Lung (tissue), 12 donors: ENCODE measurements around the gene TAF1L. TPM values are rescaled to one million over a fixed set of nuclear protein-coding genes. Genes with fewer than 3 reads are reported as not detected.
A peak's percentile ranks its signal among the peaks of the same experiment; 100 is the strongest.

Source experiments
- ATAC-seq: fragments of 200-7000 bp; cut with Tn5 transposase; one replicate; pipeline ENCODE4 v1.9.1; 2020; ENCODE audit warnings: moderate number of reproducible peaks; ENCODE audit not compliant: insufficient read depth, low FRiP score
- DNase-seq, 3 donors: peaks; one replicate each; pipeline ENCODE4 v3.0.0-alpha.2; 2013 to 2017
- H3K27ac ChIP-seq, 2 donors: one replicate each; pipeline ENCODE4 v1.5.1; 2013; ENCODE audit warnings: mild to moderate bottlenecking in 2 of 2, moderate library complexity in 2 of 2, control low read depth in 1 of 2, inconsistent platforms in 1 of 2, low read depth in 1 of 2, low read length in 1 of 2
- H3K27me3 ChIP-seq, 3 donors: one replicate each; pipeline ENCODE4 v1.5.1; 2013; ENCODE audit warnings: low read length in 2 of 3; ENCODE audit not compliant: control insufficient read depth in 3 of 3, insufficient read depth in 3 of 3
- H3K36me3 ChIP-seq, 4 donors: one replicate each; pipeline ENCODE4 v1.5.1; 2013; ENCODE audit warnings: low read length in 4 of 4, mild to moderate bottlenecking in 1 of 4, moderate library complexity in 1 of 4; ENCODE audit not compliant: control insufficient read depth in 4 of 4, insufficient read depth in 4 of 4
- H3K4me1 ChIP-seq, 5 donors: one replicate each; pipeline ENCODE4 v1.5.1; 2013; ENCODE audit warnings: low read length in 5 of 5, mild to moderate bottlenecking in 2 of 5, moderate library complexity in 1 of 5; ENCODE audit not compliant: control insufficient read depth in 5 of 5, insufficient read depth in 5 of 5
- H3K4me3 ChIP-seq: one replicate; pipeline ENCODE4 v1.5.1; 2013; ENCODE audit warnings: mild to moderate bottlenecking, control low read depth, moderate library complexity
- H3K9ac ChIP-seq, 2 donors: one replicate each; pipeline ENCODE4 v1.5.1; 2013; ENCODE audit warnings: low read length in 2 of 2, control low read depth in 1 of 2; ENCODE audit not compliant: insufficient read depth in 1 of 2
- H3K9me3 ChIP-seq, 4 donors: one replicate each; pipeline ENCODE4 v1.5.1; 2013; ENCODE audit warnings: low read length in 3 of 4, mild to moderate bottlenecking in 1 of 4, moderate library complexity in 1 of 4; ENCODE audit not compliant: control insufficient read depth in 4 of 4, insufficient read depth in 3 of 4
- CTCF ChIP-seq: IDR thresholded peaks from 2 replicates; pipeline ENCODE4 v1.5.1; 2012; ENCODE audit warnings: mild to moderate bottlenecking; ENCODE audit errors: control extremely low read depth, extremely low read depth
- WGBS, 2 donors: extraction: QIAGEN DNeasy Blood & Tissue Kit; methylation state at CpG; one replicate each; pipeline ENCODE4 v1.1.7; 2013; 5-methylcytosine and 5-hydroxymethylcytosine counted together
- polyA plus RNA-seq, 2 donors: library from polyadenylated mRNA; stranded (reverse); fragments of 200-250 nt; gene quantifications; one replicate each; pipeline ENCODE4 v1.2.1, GENCODE V29; 2013
- total RNA-seq, 2 donors: library from RNA; depleted of rRNA in 1 of 2; stranded (reverse); fragments of >200 nt in 1 of 2; gene quantifications; one replicate each; pipeline ENCODE4 v1.2.1, GENCODE V29; 2014 to 2021
- donor health status: control.
- donor health status: control.
- donor health status: Bipolar disorder and iron deficiency.
- donor health status: healthy.
- donor health status: DM: yes; HTN: yes; CAD: no.

Gene TAF1L
- total and polyA plus RNA-seq, 4 donors, result 0.01 to 0.03 TPM; not detected in 2

- Histone ChIP-seq H3K36me3 (no peaks in the 10 kb centered on the region), H3K9me3 (no peaks in the 10 kb centered on the region), H3K4me1 (no peaks in the 10 kb centered on the region), H3K27ac (no peak overlapping the region), H3K4me3 (no peak overlapping the region), H3K9ac (no peak overlapping the region), H3K27me3 (peaks cover 0 to 9% (median 0%) of the 10 kb centered on the region in 3 donors)
- ATAC-seq, result no peak
- peak; percentile 5 for TF ChIP-seq CTCF
- WGBS, 2 donors, result 48% methylated on average over 3 of the region's 3 CpGs
- peak; percentile 23 to 71 (median 62) for DNase-seq
These were observed 53.8 kb downstream of the TAF1L start for GRCh38 chr9:32581512-32582143.

- peaks cover 0 to 10% (median 0%) of the 10 kb centered on the region in 3 donors for H3K27me3 ChIP-seq
- H3K36me3 ChIP-seq, result no peaks in the 10 kb centered on the region
- no peak for TF ChIP-seq CTCF
These were observed 54.7 kb downstream of the TAF1L start for GRCh38 chr9:32580631-32581300.

GRCh38 chr9:32579706-32580331, 55.6 kb downstream of the TAF1L start:
- peak; percentile 60 to 67 (median 64) for DNase-seq
- Histone ChIP-seq H3K27me3 (peaks cover 0 to 10% (median 0%) of the 10 kb centered on the region in 3 donors), H3K9me3 (no peaks in the 10 kb centered on the region), H3K27ac (no peak overlapping the region), H3K4me3 (no peak overlapping the region), H3K4me1 (no peaks in the 10 kb centered on the region), H3K9ac (no peak overlapping the region), H3K36me3 (no peaks in the 10 kb centered on the region)
- peak; percentile 77 for TF ChIP-seq CTCF
- peak; percentile 69 for ATAC-seq
- 21% methylated on average over 4 of the region's 4 CpGs for WGBS, 2 donors

More at GRCh38 chr9:32580631-32581300, 54.7 kb downstream of the TAF1L start:
- no peaks in the 10 kb centered on the region for H3K9me3 ChIP-seq
- H3K27ac ChIP-seq, result no peak overlapping the region
- H3K4me1 ChIP-seq, result no peaks in the 10 kb centered on the region
- DNase-seq (no peak), ATAC-seq (no peak)
- H3K4me3 ChIP-seq, result no peak overlapping the region
- H3K9ac ChIP-seq, result no peak overlapping the region
- 20 to 21% methylated on average over 3 of the region's 3 CpGs for WGBS, 2 donors

Other genes with a start within 250 kb of the TAF1L start
- gene RIGI, start 109.5 kb downstream of the TAF1L start, total RNA-seq, result 10 to 100 TPM in 1 of 2 donors, 1 to 10 TPM in 1; 8.5 to 17.9 TPM
- gene RIGI, start 109.5 kb downstream of the TAF1L start, polyA plus RNA-seq, result 1 to 10 TPM; 4.8 to 9.2 TPM
- 10 to 100 TPM in 1 of 2 donors, 1 to 10 TPM in 1; 7.7 to 12.1 TPM for gene SMIM27, start 83.3 kb downstream of the TAF1L start, total RNA-seq
- gene SMIM27, start 83.3 kb downstream of the TAF1L start, polyA plus RNA-seq, result 10 to 100 TPM in 1 of 2 donors, 1 to 10 TPM in 1; 5.3 to 13.5 TPM
- gene TOPORS, start 83.1 kb downstream of the TAF1L start, total RNA-seq, result 10 to 100 TPM; 11.3 to 31.4 TPM
- 1 to 10 TPM; 6.3 to 7.1 TPM for gene TOPORS, start 83.1 kb downstream of the TAF1L start, polyA plus RNA-seq
- gene NDUFB6, start 62.5 kb downstream of the TAF1L start, total RNA-seq, result 10 to 100 TPM; 40.6 to 48.6 TPM
- 10 to 100 TPM; 34.4 to 43.9 TPM for gene NDUFB6, start 62.5 kb downstream of the TAF1L start, polyA plus RNA-seq
- gene TMEM215, start 147.9 kb upstream of the TAF1L start, total RNA-seq, result under 1 TPM in 1 of 2 donors, not detected in 1; 0.06 TPM
- not detected for gene TMEM215, start 147.9 kb upstream of the TAF1L start, polyA plus RNA-seq